H1 (cell line): Measurements from ENCODE around the gene ANXA2. TPM values are rescaled to one million over a fixed set of nuclear protein-coding genes. Genes with fewer than 3 reads are reported as not detected.

Experiments
- CTCF ChIA-PET: fragments of 300-600 bp; sonication (Branson Sonifier 250); formaldehyde crosslinking; loops from one replicate; lab custom pipeline; 2021; ENCODE audit not compliant: partially characterized antibody; lab: Charles Lee
- POLR2A ChIA-PET: fragments of 300-600 bp; sonication (Branson Sonifier 250); formaldehyde crosslinking; loops from one replicate; lab custom pipeline; 2021; ENCODE audit warnings: inconsistent platforms; ENCODE audit not compliant: partially characterized antibody; lab: Charles Lee
- DNase-seq, 2 experiments: peaks; one replicate each; pipeline versions ENCODE4 v3.0.0 to v3.0.0-alpha.2; 2010 to 2022; ENCODE audit warnings: low spot score in 2 of 2, low read depth in 1 of 2, mixed read lengths in 1 of 2
- FAIRE-seq: peaks from 2 replicates; lab custom pipeline; 2011; peaks lifted over from hg19 to GRCh38; lab: Jason Lieb, UNC
- H2AFZ ChIP-seq: 2 replicates; pipeline ENCODE4 v1.8.1; 2012; ENCODE audit warnings: low read length, inconsistent platforms
- H2AK5ac ChIP-seq: 2 replicates; pipeline ENCODE4 v1.6.1; 2013; ENCODE audit warnings: low read depth, low read length
- H2BK120ac ChIP-seq: replicated peaks from 2 replicates; pipeline ENCODE3; 2013; ENCODE audit warnings: low read depth, low read length, inconsistent platforms
- H2BK12ac ChIP-seq: 2 replicates; pipeline ENCODE4 v1.6.1; 2013; ENCODE audit warnings: low read depth, low read length
- H2BK15ac ChIP-seq: 2 replicates; pipeline ENCODE4 v1.6.1; 2013; ENCODE audit warnings: low read length
- H2BK20ac ChIP-seq: 2 replicates; pipeline ENCODE4 v1.6.1; 2013; ENCODE audit warnings: low read length
- H2BK5ac ChIP-seq: 2 replicates; pipeline ENCODE4 v1.6.1; 2013; ENCODE audit warnings: low read depth, low read length
- H3K14ac ChIP-seq: 2 replicates; pipeline ENCODE4 v1.6.1; 2013; ENCODE audit warnings: inconsistent platforms; ENCODE audit not compliant: insufficient read length
- H3K18ac ChIP-seq: 2 replicates; pipeline ENCODE4 v1.6.1; 2013; ENCODE audit warnings: low read length; ENCODE audit errors: extremely low read depth
- H3K23ac ChIP-seq: 2 replicates; pipeline ENCODE4 v1.6.1; 2013; ENCODE audit warnings: inconsistent platforms; ENCODE audit not compliant: insufficient read length
- H3K23me2 ChIP-seq: 2 replicates; pipeline ENCODE4 v1.6.1; 2013; ENCODE audit warnings: low read depth, low read length
- H3K27ac ChIP-seq: 2 replicates; pipeline ENCODE4 v1.6.1; 2011; ENCODE audit warnings: low read depth, low read length, inconsistent platforms
- H3K27me3 ChIP-seq, 4 experiments: replicated peaks in 1 of 4; 1 replicate in 1 of 4; 2 replicates in 3 of 4; pipeline versions ENCODE4 v1.6.1 to v1.8.1; 2011 to 2013; ENCODE audit warnings: low read length in 3 of 4, mild to moderate bottlenecking in 3 of 4, inconsistent platforms in 2 of 4, mixed read lengths in 2 of 4, moderate library complexity in 1 of 4; ENCODE audit not compliant: control insufficient read depth in 3 of 4, insufficient read depth in 3 of 4; ENCODE audit errors: extremely low read depth in 1 of 4
- H3K36me3 ChIP-seq, 4 experiments: 2 replicates each; pipeline versions ENCODE4 v1.6.1 to v1.8.1; 2011 to 2013; ENCODE audit warnings: mild to moderate bottlenecking in 4 of 4, low read length in 3 of 4, moderate library complexity in 2 of 4, control low read depth in 1 of 4, inconsistent platforms in 1 of 4; ENCODE audit not compliant: insufficient read depth in 4 of 4, control insufficient read depth in 2 of 4
- H3K4ac ChIP-seq: replicated peaks from 2 replicates; pipeline ENCODE3; 2013; ENCODE audit warnings: low read length, low read depth, mixed read lengths, inconsistent platforms; ENCODE audit not compliant: insufficient read length
- H3K4me1 ChIP-seq, 4 experiments: replicated peaks in 1 of 4; 1 replicate in 1 of 4; 2 replicates in 3 of 4; pipeline versions ENCODE4 v1.6.1 to v1.8.1; 2011 to 2013; ENCODE audit warnings: low read length in 3 of 4, inconsistent platforms in 2 of 4, mixed read lengths in 1 of 4; ENCODE audit not compliant: insufficient read depth in 4 of 4, control insufficient read depth in 3 of 4
- H3K4me2 ChIP-seq, 2 experiments: 2 replicates each; pipeline versions ENCODE4 v1.6.1 to v1.8.1; 2011 to 2013; ENCODE audit warnings: low read depth in 2 of 2, low read length in 2 of 2, control low read depth in 1 of 2, inconsistent platforms in 1 of 2, mild to moderate bottlenecking in 1 of 2; ENCODE audit not compliant: insufficient read depth in 1 of 2
- H3K4me3 ChIP-seq, 4 experiments: fragments of 200-600, 300-600 bp in 1 of 4; sonication (generic), shearing (Covaris generic), sonication (Bioruptor Twin) in 1 of 4; 2 replicates each; pipeline versions ENCODE4 v1.5.1 to v1.8.1; 2011 to 2016; ENCODE audit warnings: low read length in 4 of 4, low read depth in 3 of 4, control low read depth in 2 of 4, inconsistent platforms in 2 of 4, mild to moderate bottlenecking in 2 of 4, mixed read lengths in 1 of 4, moderate library complexity in 1 of 4; ENCODE audit not compliant: insufficient read depth in 2 of 4; ENCODE audit errors: extremely low read depth in 1 of 4
- H3K56ac ChIP-seq: replicated peaks from 2 replicates; pipeline ENCODE3; 2013; ENCODE audit warnings: low read depth, mild to moderate bottlenecking, mixed read lengths, low read length, inconsistent platforms; ENCODE audit not compliant: insufficient read length
- H3K79me1 ChIP-seq: 2 replicates; pipeline ENCODE4 v1.6.1; 2013; ENCODE audit warnings: low read depth, low read length, control low read depth
- H3K79me2 ChIP-seq, 2 experiments: 2 replicates each; pipeline versions ENCODE4 v1.6.1 to v1.8.1; 2012 to 2013; ENCODE audit warnings: low read length in 2 of 2, mild to moderate bottlenecking in 2 of 2, inconsistent platforms in 1 of 2; ENCODE audit not compliant: insufficient read depth in 2 of 2, control insufficient read depth in 1 of 2
- H3K9ac ChIP-seq, 4 experiments: replicated peaks in 1 of 4; 1 replicate in 1 of 4; 2 replicates in 3 of 4; pipeline versions ENCODE4 v1.6.1 to v1.8.1; 2011 to 2013; ENCODE audit warnings: low read depth in 3 of 4, low read length in 3 of 4, control low read depth in 2 of 4, mild to moderate bottlenecking in 2 of 4, moderate library complexity in 2 of 4, inconsistent platforms in 1 of 4; ENCODE audit errors: extremely low read depth in 1 of 4
- H3K9me3 ChIP-seq, 2 experiments: 2 replicates each; pipeline versions ENCODE4 v1.6.1 to v1.8.1; 2012 to 2013; ENCODE audit warnings: mild to moderate bottlenecking in 2 of 2, moderate library complexity in 2 of 2, control low read depth in 1 of 2, inconsistent platforms in 1 of 2, low read depth in 1 of 2, low read length in 1 of 2, mixed read lengths in 1 of 2; ENCODE audit not compliant: insufficient read depth in 2 of 2
- H4K20me1 ChIP-seq, 2 experiments: replicated peaks in 1 of 2; 2 replicates each; pipeline versions ENCODE3 to v1.8.1; 2011 to 2013; ENCODE audit warnings: inconsistent platforms in 2 of 2, low read length in 2 of 2, mild to moderate bottlenecking in 1 of 2; ENCODE audit not compliant: insufficient read depth in 2 of 2, control insufficient read depth in 1 of 2
- H4K5ac ChIP-seq: 2 replicates; pipeline ENCODE4 v1.6.1; 2013; ENCODE audit warnings: low read length, low read depth, mixed read lengths, inconsistent platforms; ENCODE audit not compliant: insufficient read length
- H4K8ac ChIP-seq: 2 replicates; pipeline ENCODE4 v1.8.0; 2013; ENCODE audit warnings: mild to moderate bottlenecking, moderate library complexity, low read length, inconsistent platforms; ENCODE audit not compliant: insufficient read depth; ENCODE audit errors: extremely low read depth
- H4K91ac ChIP-seq: replicated peaks from 2 replicates; pipeline ENCODE3; 2013; ENCODE audit warnings: low read length, mixed read lengths, inconsistent platforms; ENCODE audit not compliant: insufficient read length
- CHD1 ChIP-seq: IDR thresholded peaks from 2 replicates; pipeline ENCODE4 v1.6.1; 2012; ENCODE audit warnings: low read depth, low read length, improper control_type of control experiment
- FOSL1 ChIP-seq: IDR thresholded peaks from 2 replicates; pipeline ENCODE4 v1.6.1; 2011; ENCODE audit warnings: mild to moderate bottlenecking, low read depth, low read length, moderate library complexity; ENCODE audit not compliant: insufficient read depth
- JUN ChIP-seq: IDR thresholded peaks from 2 replicates; pipeline ENCODE4 v1.6.1; 2011; ENCODE audit warnings: low read depth, mild to moderate bottlenecking, improper control_type of control experiment, low read length
- JUND ChIP-seq: IDR thresholded peaks from 2 replicates; pipeline ENCODE4 v1.6.1; 2011; ENCODE audit warnings: mild to moderate bottlenecking, improper control_type of control experiment, low read length
- POLR2AphosphoS5 ChIP-seq: IDR thresholded peaks from 2 replicates; pipeline ENCODE4 v1.6.1; 2011; ENCODE audit warnings: low read depth, low read length
- RXRA ChIP-seq: IDR thresholded peaks from 2 replicates; pipeline ENCODE4 v1.6.1; 2011; ENCODE audit warnings: low read depth, mild to moderate bottlenecking, low read length, moderate library complexity; ENCODE audit not compliant: insufficient read depth
- TAF7 ChIP-seq: optimal IDR thresholded peaks from 2 replicates; pipeline ENCODE3; 2011; ENCODE audit warnings: low read depth, mild to moderate bottlenecking, inconsistent platforms, low read length, moderate library complexity, borderline replicate concordance
- WGBS, 2 experiments: shearing (Covaris generic) in 1 of 2; methylation state at CpG; one replicate each; pipeline versions ENCODE4 v1.1.6 to v1.1.7; 2013 to 2015; ENCODE audit warnings: low lambda C conversion rate in 2 of 2, mixed read lengths in 2 of 2, inconsistent platforms in 1 of 2, low coverage in 1 of 2, missing lambda C conversion rate in 1 of 2; ENCODE audit not compliant: insufficient replicate concordance in 2 of 2, insufficient coverage in 1 of 2, insufficient read length in 1 of 2; ENCODE audit errors: extremely low coverage in 1 of 2, missing lambda C conversion rate in 1 of 2; 5-methylcytosine and 5-hydroxymethylcytosine counted together
- polyA plus RNA-seq, 7 experiments: library from polyadenylated mRNA; depleted of rRNA in 3 of 7; stranded (reverse) in 5 of 7; unstranded in 2 of 7; fragments of >200 nt in 5 of 7; fragments of 200-250 nt in 2 of 7; gene quantifications; 1 replicate in 5 of 7; 2 replicates in 1 of 7; 4 replicates in 1 of 7; pipeline versions ENCODE4 v1.2.1 to v1.2.3, GENCODE V29; 2011 to 2013; ENCODE audit warnings: missing spikeins in 2 of 7, mixed read lengths in 2 of 7
- total RNA-seq: library from RNA; stranded (reverse); fragmentation: NEBNext Ultra II Directional; extraction: Animal tissue kit (Norgen Biotek cat#: 25700); gene quantifications from 2 replicates; pipeline ENCODE4 v1.2.1, GENCODE V29; 2021

ANXA2 gene
- total and polyA plus RNA-seq, 2 of the 8 experiments (the other 6 are each of a cell fraction or from before 2014, with no cell fraction given): 178 to 217 TPM

DNA sequence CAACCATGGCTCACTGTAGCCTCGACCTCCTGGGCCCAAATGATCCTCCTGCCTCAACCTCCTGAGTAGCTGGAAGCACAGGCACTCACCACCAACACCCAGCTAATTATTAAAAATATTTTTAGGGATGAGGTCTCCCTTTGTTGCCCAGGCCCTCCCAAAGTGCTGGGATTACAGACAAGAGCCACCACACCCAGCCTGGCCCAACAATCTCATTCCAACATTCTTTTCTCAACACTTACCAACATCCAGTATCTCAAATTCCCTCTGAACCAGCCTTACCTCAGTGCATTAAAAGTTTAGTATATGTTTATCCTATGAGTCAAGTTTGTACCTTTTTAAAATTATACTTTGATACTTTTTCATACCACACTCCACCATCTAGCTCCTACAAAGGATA lies 25.0 kb downstream of the ANXA2 start:
- Histone ChIP-seq H3K4ac (no peak overlapping the region), H4K8ac (no peak overlapping the region; the same call in 1 of the 2 replicates), H3K4me3 (no peak overlapping the region), H3K18ac (no peak overlapping the region), H2BK12ac (no peak overlapping the region), H4K5ac (no peak overlapping the region), H3K79me2 (no peaks in the 10 kb centered on the region), H2BK5ac (no peak overlapping the region), H3K14ac (no peak overlapping the region), H3K27ac (no peak overlapping the region), H2BK120ac (no peak overlapping the region), H3K79me1 (peaks cover 3% of the 10 kb centered on the region; the same call in 1 of the 2 replicates), H3K36me3 (peaks cover 0 to 10% (median 0%) of the 10 kb centered on the region in 4 experiments; a peak in 3 of 8 replicates), H3K9me3 (no peaks in the 10 kb centered on the region), H4K91ac (no peak overlapping the region), H2BK15ac (no peak overlapping the region), H2AFZ (no peak overlapping the region), H2BK20ac (no peak overlapping the region), H3K56ac (no peak overlapping the region), H2AK5ac (no peak overlapping the region), H3K4me1 (peaks cover 2 to 8% (median 5%) of the 10 kb centered on the region in 4 experiments; a peak in 6 of 7 replicates), H3K4me2 (no peak overlapping the region), H3K23ac (no peak overlapping the region), H3K9ac (no peak overlapping the region), H3K23me2 (no peaks in the 10 kb centered on the region), H3K27me3 (no peaks in the 10 kb centered on the region), H4K20me1 (peaks cover 0 to 1% of the 10 kb centered on the region in 2 experiments)
- TF ChIP-seq CHD1 (no peak), POLR2AphosphoS5 (no peak), JUN (no peak), FOSL1 (no peak), RXRA (no peak), JUND (no peak), TAF7 (no peak)
- POLR2A ChIA-PET: interaction anchor here (0.9 to 1.0 kb wide), 2 partner anchors 10 to 23 kb away, joined by 3 read pairs; no protein-coding TSS in a partner anchor
- WGBS, 2 experiments: 100% methylated on average over 1 of the region's 1 CpG; no CpG with 5 or more reads in 1 of the 2 experiments
- FAIRE-seq (no peak), DNase-seq (no peak)
- CTCF ChIA-PET: interaction anchor here (0.8 to 5.2 kb wide), 4 partner anchors 9 to 148 kb away, joined by 3 to 38 read pairs (median 6); no protein-coding TSS in a partner anchor
